ENCODE measurements around the gene PDE4D. TPM values are rescaled to one million over a fixed set of nuclear protein-coding genes. Genes with fewer than 3 reads are reported as not detected.
A peak's percentile ranks its signal among the peaks of the same experiment; 100 is the strongest.

PDE4D gene
- total and polyA plus RNA-seq, 8 donors, result 1.5 to 7.1 (median 3.1) TPM

- FAIRE-seq (no peak), ATAC-seq (no peak), DNase-seq (no peak)
- no peaks in the 10 kb centered on the region for H3K36me3 ChIP-seq
- WGBS, 2 donors, result 55 to 56% methylated on average over 4 of the region's 4 CpGs
- no peak overlapping the region for H3K27ac ChIP-seq
- H3K4me3 ChIP-seq, result no peak overlapping the region
- H3K4me1 ChIP-seq, result no peaks in the 10 kb centered on the region
- H3K27me3 ChIP-seq, result no peaks in the 10 kb centered on the region
- no peaks in the 10 kb centered on the region for H3K9me3 ChIP-seq
- TF ChIP-seq CTCF (IDR thresholded peaks at IDR 0.05), result no peak
- intact Hi-C loops (cut with DNase I), result no loop called here
Measured at GRCh38 chr5:59393585-59394420, 499.7 kb downstream of the PDE4D start.

GRCh38 chr5:59391576-59391975, 501.9 kb downstream of the PDE4D start:
- intact Hi-C loops (cut with DNase I), result no loop called here
- 74 to 80% methylated on average over 1 of the region's 1 CpG for WGBS, 2 donors
- no peak for DNase-seq
- Histone ChIP-seq H3K4me3 (no peak overlapping the region), H3K27me3 (no peaks in the 10 kb centered on the region), H3K9me3 (no peaks in the 10 kb centered on the region), H3K4me1 (no peaks in the 10 kb centered on the region), H3K36me3 (no peaks in the 10 kb centered on the region), H3K27ac (no peak overlapping the region)
- no peak for TF ChIP-seq CTCF (IDR thresholded peaks at IDR 0.05)
- no peak for FAIRE-seq
- ATAC-seq, result no peak

- intact Hi-C loops (cut with DNase I), result no loop called here
Measured at GRCh38 chr5:59390989-59391388, 502.5 kb downstream of the PDE4D start.

GRCh38 chr5:59390074-59390659, 503.4 kb downstream of the PDE4D start:
- Histone ChIP-seq H3K36me3 (no peaks in the 10 kb centered on the region), H3K9me3 (no peaks in the 10 kb centered on the region), H3K27ac (no peak overlapping the region), H3K4me1 (no peaks in the 10 kb centered on the region), H3K4me3 (no peak overlapping the region), H3K27me3 (no peaks in the 10 kb centered on the region)
- TF ChIP-seq CTCF (IDR thresholded peaks at IDR 0.05), result peak; percentile 35 to 64 (median 51)
- ATAC-seq (peak in 2 of 4 donors; percentile 38 to 47), DNase-seq (no peak), FAIRE-seq (peak; percentile 96)
- 48 to 50% methylated on average over 2 of the region's 2 CpGs for WGBS, 2 donors
- intact Hi-C loops (cut with DNase I), result no loop called here

More at GRCh38 chr5:59390989-59391388, 502.5 kb downstream of the PDE4D start:
- Histone ChIP-seq H3K27me3 (no peaks in the 10 kb centered on the region), H3K27ac (no peak overlapping the region), H3K4me3 (no peak overlapping the region), H3K36me3 (no peaks in the 10 kb centered on the region), H3K9me3 (no peaks in the 10 kb centered on the region), H3K4me1 (no peaks in the 10 kb centered on the region)
- ATAC-seq (no peak), DNase-seq (no peak), FAIRE-seq (no peak)
- no peak for TF ChIP-seq CTCF (IDR thresholded peaks at IDR 0.05)

GRCh38 chr5:59387127-59387526, 506.4 kb downstream of the PDE4D start:
- DNase-seq (no peak), ATAC-seq (no peak), FAIRE-seq (no peak)
- intact Hi-C loops (cut with DNase I), result loop anchor here in 2 of 3 donors (10.0 kb wide), 2 partner anchors 288 to 408 kb away; no protein-coding TSS in a partner anchor
- Histone ChIP-seq H3K27me3 (no peaks in the 10 kb centered on the region), H3K9me3 (no peaks in the 10 kb centered on the region), H3K36me3 (no peaks in the 10 kb centered on the region), H3K4me3 (no peak overlapping the region), H3K27ac (no peak overlapping the region), H3K4me1 (no peaks in the 10 kb centered on the region)
- TF ChIP-seq CTCF (IDR thresholded peaks at IDR 0.05), result no peak

Data from pancreas (tissue), 10 donors.